T-helper 2 cell treated with Interferon-gamma antibody and Interleukin-4, amounts not matched to agents 5 μg/mL and 100 μg/mL, for 36 hours (primary cell): Measurements from ENCODE around the gene KATNB1.
"Not testable (repeated sequence)": the region's sequence is repeated elsewhere in the genome, so short reads cannot be mapped to it uniquely, and the experiment has no call there.

Experiments
- DNase-seq: peaks from one replicate; pipeline ENCODE4 v3.0.0; 2021; ENCODE audit warnings: low spot score
- H3K27ac Mint-ChIP-seq: one replicate; pipeline ENCODE4 v1.8.0; 2021; ENCODE audit warnings: mild to moderate bottlenecking, mixed read lengths
- H3K27me3 Mint-ChIP-seq: one replicate; pipeline ENCODE4 v1.8.0; 2021; ENCODE audit warnings: low read depth, mixed read lengths
- H3K36me3 Mint-ChIP-seq: one replicate; pipeline ENCODE4 v1.8.0; 2021; ENCODE audit warnings: low read depth, mixed read lengths
- H3K4me1 Mint-ChIP-seq: one replicate; pipeline ENCODE4 v1.8.0; 2021; ENCODE audit warnings: low read depth, mixed read lengths
- H3K4me3 Mint-ChIP-seq: one replicate; pipeline ENCODE4 v1.8.0; 2022; ENCODE audit warnings: mild to moderate bottlenecking, moderate library complexity, mixed read lengths
- H3K9me3 Mint-ChIP-seq: one replicate; pipeline ENCODE4 v1.8.0; 2021; ENCODE audit warnings: mixed read lengths

Gene KATNB1

GRCh38 chr16:57738844-57739243 is 3.3 kb downstream of the KATNB1 start:
- Mint-ChIP-seq H3K36me3 (peaks cover 4% of the 10 kb centered on the region), H3K27ac (no peak overlapping the region), H3K4me3 (no peak overlapping the region), H3K27me3 (no peaks in the 10 kb centered on the region), H3K4me1 (peaks cover 10% of the 10 kb centered on the region), H3K9me3 (no peaks in the 10 kb centered on the region)
- no peak for DNase-seq

- no peak overlapping the region for H3K4me3 Mint-ChIP-seq
- H3K27me3 Mint-ChIP-seq: no peaks in the 10 kb centered on the region
- H3K36me3 Mint-ChIP-seq: peaks cover 4% of the 10 kb centered on the region
- H3K9me3 Mint-ChIP-seq: no peaks in the 10 kb centered on the region
- H3K4me1 Mint-ChIP-seq: peaks cover 10% of the 10 kb centered on the region
- no peak for DNase-seq
- H3K27ac Mint-ChIP-seq: no peak overlapping the region
These were observed 4.3 kb downstream of the KATNB1 start for GRCh38 chr16:57739756-57740422.

- H3K27ac Mint-ChIP-seq: no peak overlapping the region
These were observed 5.0 kb downstream of the KATNB1 start for GRCh38 chr16:57740423-57741071.

GRCh38 chr16:57741660-57742191 is 6.2 kb downstream of the KATNB1 start:
- no peak for DNase-seq
- Mint-ChIP-seq H3K27me3 (no peaks in the 10 kb centered on the region), H3K9me3 (no peaks in the 10 kb centered on the region), H3K36me3 (peaks cover 2% of the 10 kb centered on the region), H3K27ac (no peak overlapping the region), H3K4me3 (no peak overlapping the region), H3K4me1 (peaks cover 4% of the 10 kb centered on the region)

More at GRCh38 chr16:57740423-57741071, 5.0 kb downstream of the KATNB1 start:
- Mint-ChIP-seq H3K4me1 (peaks cover 10% of the 10 kb centered on the region), H3K4me3 (no peak overlapping the region), H3K36me3 (peaks cover 3% of the 10 kb centered on the region), H3K27me3 (no peaks in the 10 kb centered on the region), H3K9me3 (no peaks in the 10 kb centered on the region)
- no peak for DNase-seq

- Mint-ChIP-seq H3K4me1 (peaks cover 2% of the 10 kb centered on the region), H3K27ac (no peak overlapping the region), H3K9me3 (no peaks in the 10 kb centered on the region), H3K27me3 (no peaks in the 10 kb centered on the region), H3K4me3 (no peak overlapping the region), H3K36me3 (peaks cover 2% of the 10 kb centered on the region)
- DNase-seq: no peak
These were observed 7.0 kb downstream of the KATNB1 start for GRCh38 chr16:57742543-57742942.

GRCh38 chr16:57743458-57743857 is 7.9 kb downstream of the KATNB1 start:
- H3K27me3 Mint-ChIP-seq: no peaks in the 10 kb centered on the region
- no peaks in the 10 kb centered on the region for H3K4me1 Mint-ChIP-seq
- no peak overlapping the region for H3K27ac Mint-ChIP-seq
- no peaks in the 10 kb centered on the region for H3K9me3 Mint-ChIP-seq
- no peaks in the 10 kb centered on the region for H3K36me3 Mint-ChIP-seq
- H3K4me3 Mint-ChIP-seq: no peak overlapping the region
- no peak for DNase-seq

GRCh38 chr16:57743886-57744641 is 8.5 kb downstream of the KATNB1 start:
- H3K36me3 Mint-ChIP-seq: no peaks in the 10 kb centered on the region
- H3K9me3 Mint-ChIP-seq: no peaks in the 10 kb centered on the region
- H3K27ac Mint-ChIP-seq: no peak overlapping the region
- H3K4me1 Mint-ChIP-seq: no peaks in the 10 kb centered on the region
- no peaks in the 10 kb centered on the region for H3K27me3 Mint-ChIP-seq
- no peak overlapping the region for H3K4me3 Mint-ChIP-seq
- DNase-seq: no peak

GRCh38 chr16:57744642-57744903 is 9.0 kb downstream of the KATNB1 start:
- no peaks in the 10 kb centered on the region for H3K27me3 Mint-ChIP-seq
- DNase-seq: no peak
- no peaks in the 10 kb centered on the region for H3K4me1 Mint-ChIP-seq
- no peaks in the 10 kb centered on the region for H3K36me3 Mint-ChIP-seq
- H3K9me3 Mint-ChIP-seq: no peaks in the 10 kb centered on the region
- no peak overlapping the region for H3K4me3 Mint-ChIP-seq
- H3K27ac Mint-ChIP-seq: no peak overlapping the region

GRCh38 chr16:57745768-57746167 is 10.2 kb downstream of the KATNB1 start:
- no peak for DNase-seq
- Mint-ChIP-seq H3K27me3 (no peaks in the 10 kb centered on the region), H3K4me3 (no peak overlapping the region), H3K4me1 (no peaks in the 10 kb centered on the region), H3K9me3 (no peaks in the 10 kb centered on the region), H3K27ac (no peak overlapping the region), H3K36me3 (no peaks in the 10 kb centered on the region)

GRCh38 chr16:57746316-57746715 is 10.7 kb downstream of the KATNB1 start:
- not testable (repeated sequence) for DNase-seq, H3K9me3 Mint-ChIP-seq, H3K4me3 Mint-ChIP-seq, H3K4me1 Mint-ChIP-seq, H3K27ac Mint-ChIP-seq, H3K27me3 Mint-ChIP-seq, H3K36me3 Mint-ChIP-seq

- Mint-ChIP-seq H3K27ac (no peak overlapping the region), H3K9me3 (no peaks in the 10 kb centered on the region), H3K4me1 (no peaks in the 10 kb centered on the region), H3K36me3 (peaks cover 2% of the 10 kb centered on the region), H3K4me3 (no peak overlapping the region), H3K27me3 (no peaks in the 10 kb centered on the region)
- DNase-seq: no peak
These were observed 11.5 kb downstream of the KATNB1 start for GRCh38 chr16:57747091-57747490.

- Mint-ChIP-seq H3K4me3 (no peak overlapping the region), H3K36me3 (peaks cover 2% of the 10 kb centered on the region), H3K9me3 (no peaks in the 10 kb centered on the region), H3K27ac (no peak overlapping the region), H3K4me1 (no peaks in the 10 kb centered on the region), H3K27me3 (no peaks in the 10 kb centered on the region)
- DNase-seq: no peak
These were observed 11.9 kb downstream of the KATNB1 start for GRCh38 chr16:57747496-57747895.

GRCh38 chr16:57747996-57748395 is 12.4 kb downstream of the KATNB1 start:
- no peaks in the 10 kb centered on the region for H3K4me1 Mint-ChIP-seq
- H3K27me3 Mint-ChIP-seq: no peaks in the 10 kb centered on the region
- peaks cover 2% of the 10 kb centered on the region for H3K36me3 Mint-ChIP-seq
- no peak overlapping the region for H3K4me3 Mint-ChIP-seq
- DNase-seq: no peak
- no peak overlapping the region for H3K27ac Mint-ChIP-seq
- H3K9me3 Mint-ChIP-seq: no peaks in the 10 kb centered on the region

- H3K4me1 Mint-ChIP-seq: no peaks in the 10 kb centered on the region
- no peak overlapping the region for H3K4me3 Mint-ChIP-seq
- no peaks in the 10 kb centered on the region for H3K27me3 Mint-ChIP-seq
- DNase-seq: no peak
- H3K27ac Mint-ChIP-seq: no peak overlapping the region
- H3K9me3 Mint-ChIP-seq: no peaks in the 10 kb centered on the region
- H3K36me3 Mint-ChIP-seq: peaks cover 2% of the 10 kb centered on the region
These were observed 13.0 kb downstream of the KATNB1 start for GRCh38 chr16:57748596-57748995.
